Stimulated activated CD4-positive, alpha-beta T cell treated with anti-CD3 and anti-CD28 coated beads, Interleukin-4, amount 100 ng/mL, for 1 hour (primary cell): Measurements from ENCODE around the gene DOCK6.

ENCODE experiments used
- DNase-seq: peaks from one replicate; pipeline ENCODE4 v3.0.0-alpha.2; 2020

Gene DOCK6

GRCh38 chr19:11273296-11273695 lies 11.0 kb upstream of the DOCK6 start:
- DNase-seq = no peak

GRCh38 chr19:11269408-11269807 lies 7.1 kb upstream of the DOCK6 start:
- no peak for DNase-seq

- no peak for DNase-seq
Observed at GRCh38 chr19:11268783-11269267, 6.5 kb upstream of the DOCK6 start.

- DNase-seq = no peak
Observed at GRCh38 chr19:11267316-11268085, 5.2 kb upstream of the DOCK6 start.

GRCh38 chr19:11265785-11266236 lies 3.5 kb upstream of the DOCK6 start:
- no peak for DNase-seq

GRCh38 chr19:11265177-11265784 lies 3.0 kb upstream of the DOCK6 start:
- no peak for DNase-seq

GRCh38 chr19:11264452-11265176 lies 2.3 kb upstream of the DOCK6 start:
- DNase-seq = no peak

GRCh38 chr19:11263726-11264125 lies 1.4 kb upstream of the DOCK6 start:
- DNase-seq = no peak

GRCh38 chr19:11261431-11261970 lies 823 bp downstream of the DOCK6 start:
- DNase-seq = no peak

- no peak for DNase-seq
Observed at GRCh38 chr19:11260996-11261395, 1.3 kb downstream of the DOCK6 start.

GRCh38 chr19:11257846-11258380 lies 4.4 kb downstream of the DOCK6 start:
- DNase-seq = no peak

GRCh38 chr19:11256189-11256588 lies 6.1 kb downstream of the DOCK6 start:
- no peak for DNase-seq

GRCh38 chr19:11254666-11255065 lies 7.7 kb downstream of the DOCK6 start:
- no peak for DNase-seq

- DNase-seq = no peak
Observed at GRCh38 chr19:11252665-11253355, 9.5 kb downstream of the DOCK6 start.

- no peak for DNase-seq
Observed at GRCh38 chr19:11251650-11252314, 10.5 kb downstream of the DOCK6 start.

GRCh38 chr19:11251217-11251616 lies 11.1 kb downstream of the DOCK6 start:
- DNase-seq = no peak

GRCh38 chr19:11248852-11249251 lies 13.5 kb downstream of the DOCK6 start:
- no peak for DNase-seq

GRCh38 chr19:11247934-11248333 lies 14.4 kb downstream of the DOCK6 start:
- DNase-seq = no peak

- no peak for DNase-seq
Observed at GRCh38 chr19:11247391-11247790, 14.9 kb downstream of the DOCK6 start.

- DNase-seq = no peak
Observed at GRCh38 chr19:11246941-11247340, 15.4 kb downstream of the DOCK6 start.

- DNase-seq = no peak
Observed at GRCh38 chr19:11244846-11245589, 17.3 kb downstream of the DOCK6 start.
